Gastroesophageal sphincter (tissue), 3 donors: ENCODE results near the gene GBX1.

Source experiments
- CTCF ChIP-seq, 4 experiments: fragments of 200-600 bp in 2 of 4; fragments of 450-650 bp in 2 of 4; sonication (generic) in 1 of 4; IDR thresholded peaks; one replicate each; pipeline ENCODE4 v1.5.1; 2017 to 2019; ENCODE audit warnings: antibody characterized with exemption in 4 of 4, mild to moderate bottlenecking in 2 of 4, moderate library complexity in 2 of 4
- EP300 ChIP-seq: sonication (generic); formaldehyde crosslinking; IDR thresholded peaks from one replicate; pipeline ENCODE4 v1.6.1; 2017; ENCODE audit warnings: antibody characterized with exemption, mild to moderate bottlenecking
- POLR2A ChIP-seq, 2 donors: fragments of 450-650 bp; IDR thresholded peaks; one replicate each; pipeline ENCODE4 v1.6.1; 2017; ENCODE audit warnings: antibody characterized with exemption in 2 of 2, mild to moderate bottlenecking in 2 of 2, moderate library complexity in 1 of 2
- POLR2AphosphoS5 ChIP-seq: sonication (generic); formaldehyde crosslinking; IDR thresholded peaks from one replicate; pipeline ENCODE4 v1.6.1; 2017; ENCODE audit warnings: antibody characterized with exemption

GRCh38 chr7:151198945-151199848 is 31.7 kb upstream of the GBX1 start:
- TF ChIP-seq CTCF (IDR thresholded peaks at IDR 0.05): no peak
- TF ChIP-seq POLR2AphosphoS5: no peak
- no peak for TF ChIP-seq POLR2A (IDR thresholded peaks at IDR 0.05)
- no peak for TF ChIP-seq EP300
